ENCODE data around the gene PAXIP1. TPM values are rescaled to one million over a fixed set of nuclear protein-coding genes. Genes with fewer than 3 reads are reported as not detected.

The PAXIP1 gene
- total RNA-seq, 1 experiment from 2014 or later, result 32.1 TPM

DNA sequence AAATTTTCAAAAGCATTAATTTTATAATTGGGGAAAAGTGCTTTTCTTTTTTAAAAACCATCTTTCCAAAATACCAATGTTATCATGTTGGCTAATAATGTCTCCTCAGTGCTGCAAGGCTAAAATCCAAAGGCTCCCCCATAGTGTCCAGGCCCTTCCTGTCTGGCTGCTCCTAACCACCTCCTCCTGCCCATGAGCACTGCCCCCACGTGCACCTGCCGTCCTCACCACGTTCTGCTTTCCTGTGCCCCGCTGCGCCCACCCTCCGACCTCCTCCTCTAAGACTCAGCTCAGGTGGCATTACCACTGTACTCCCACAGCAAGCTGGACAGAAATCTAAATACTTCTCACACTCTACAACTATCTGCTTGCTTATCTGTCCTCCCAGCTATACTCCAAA is 17.7 kb downstream of the PAXIP1 start:
- Histone ChIP-seq H3K4me1 (ENCODE audit: insufficient read depth, low read length, poor library complexity, severe bottlenecking) (no peaks in the 10 kb centered on the region), H3K9me3 (ENCODE audit: low read depth, low read length, poor library complexity, severe bottlenecking) (no peaks in the 10 kb centered on the region), H3K27ac (ENCODE audit: low read depth, low read length, poor library complexity, severe bottlenecking) (no peak overlapping the region), H3K4me3 (ENCODE audit: low read depth, low read length, poor library complexity, severe bottlenecking) (no peak overlapping the region), H3K27me3 (replicated peaks; ENCODE audit: insufficient read depth, low read depth, low read length, poor library complexity) (no peaks in the 10 kb centered on the region), H3K36me3 (ENCODE audit: insufficient read depth, low read length, poor library complexity, severe bottlenecking) (peaks cover 39% of the 10 kb centered on the region)
- TF ChIP-seq EZH2 (IDR thresholded peaks at IDR 0.05; ENCODE audit: borderline replicate concordance, low read depth, low read length, poor library complexity, severe bottlenecking) (no peak), CTCF (conservative IDR thresholded peaks at IDR 0.05; ENCODE audit: low read depth, low read length) (no peak)
- intact Hi-C loops (cut with micrococcal nuclease; ENCODE audit: unreplicated experiment), result no loop called here
- no TSS peak for BruUV-seq (replicated peaks)
- ChIA-PET POLR2A (ENCODE audit: low non-redundant PET) (no interaction called here), CTCF (no interaction called here)
- DNase-seq (ENCODE audit: low spot score), result no peak

DNA sequence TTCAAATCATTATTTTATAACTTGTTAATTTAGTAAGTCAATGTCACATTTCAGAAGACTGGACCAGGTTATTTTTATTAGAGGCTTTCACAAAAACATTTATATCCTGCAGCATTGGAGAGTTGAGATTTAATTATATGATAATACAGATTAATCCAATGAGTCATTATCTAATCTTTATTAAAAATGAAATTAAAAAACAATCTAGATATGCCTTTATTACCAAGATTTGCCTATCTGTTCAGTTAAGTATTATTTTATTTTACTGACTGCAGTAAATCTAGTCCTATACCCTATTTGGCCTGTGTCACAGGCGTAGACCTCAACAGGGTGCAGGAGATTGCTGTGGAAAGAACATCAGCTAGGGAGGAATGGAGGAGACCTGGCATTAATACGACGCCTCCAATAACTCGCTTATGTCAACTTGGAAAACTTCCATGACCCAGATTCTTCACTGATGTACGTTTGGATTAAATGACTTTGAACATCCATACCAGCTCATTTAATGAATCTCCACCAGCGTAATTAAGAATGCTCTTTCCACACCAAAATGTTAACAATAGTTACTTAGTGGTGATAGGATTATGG is 18.2 kb downstream of the PAXIP1 start:
- Histone ChIP-seq H3K27me3 (replicated peaks; ENCODE audit: insufficient read depth, low read depth, low read length, poor library complexity) (no peaks in the 10 kb centered on the region), H3K27ac (ENCODE audit: low read depth, low read length, poor library complexity, severe bottlenecking) (no peak overlapping the region), H3K4me1 (ENCODE audit: insufficient read depth, low read length, poor library complexity, severe bottlenecking) (no peaks in the 10 kb centered on the region), H3K9me3 (ENCODE audit: low read depth, low read length, poor library complexity, severe bottlenecking) (no peaks in the 10 kb centered on the region), H3K4me3 (ENCODE audit: low read depth, low read length, poor library complexity, severe bottlenecking) (no peak overlapping the region), H3K36me3 (ENCODE audit: insufficient read depth, low read length, poor library complexity, severe bottlenecking) (peaks cover 37% of the 10 kb centered on the region)
- intact Hi-C loops (cut with micrococcal nuclease; ENCODE audit: unreplicated experiment), result no loop called here
- TF ChIP-seq CTCF (conservative IDR thresholded peaks at IDR 0.05; ENCODE audit: low read depth, low read length), result no peak
- no TSS peak for BruUV-seq (replicated peaks)
- POLR2A ChIA-PET (ENCODE audit: low non-redundant PET), result no interaction called here
- no peak for DNase-seq (ENCODE audit: low spot score)
- CTCF ChIA-PET, result no interaction called here

GRCh38 chr7:154978017-154978416 is 24.9 kb downstream of the PAXIP1 start:
- Histone ChIP-seq H3K9me3 (ENCODE audit: low read depth, low read length, poor library complexity, severe bottlenecking) (no peaks in the 10 kb centered on the region), H3K4me1 (ENCODE audit: insufficient read depth, low read length, poor library complexity, severe bottlenecking) (no peaks in the 10 kb centered on the region), H3K36me3 (ENCODE audit: insufficient read depth, low read length, poor library complexity, severe bottlenecking) (peaks cover 42% of the 10 kb centered on the region), H3K4me3 (ENCODE audit: low read depth, low read length, poor library complexity, severe bottlenecking) (no peak overlapping the region), H3K27ac (ENCODE audit: low read depth, low read length, poor library complexity, severe bottlenecking) (no peak overlapping the region), H3K27me3 (replicated peaks; ENCODE audit: insufficient read depth, low read depth, low read length, poor library complexity) (no peaks in the 10 kb centered on the region)
- TF ChIP-seq EZH2 (IDR thresholded peaks at IDR 0.05; ENCODE audit: borderline replicate concordance, low read depth, low read length, poor library complexity, severe bottlenecking) (no peak), CTCF (conservative IDR thresholded peaks at IDR 0.05; ENCODE audit: low read depth, low read length) (no peak)
- POLR2A ChIA-PET (ENCODE audit: low non-redundant PET), result no interaction called here
- CTCF ChIA-PET, result no interaction called here
- intact Hi-C loops (cut with micrococcal nuclease; ENCODE audit: unreplicated experiment), result no loop called here
- no TSS peak for BruUV-seq (replicated peaks)
- DNase-seq (ENCODE audit: low spot score), result no peak
